SK-N-MC (cell line): ENCODE measurements around the gene CDH4.

Source experiments
- EZH2 ChIP-seq: fragments of 200-600 bp; sonication (generic); IDR thresholded peaks from one replicate; pipeline ENCODE4 v1.6.1; 2017; ENCODE audit warnings: antibody characterized with exemption
- POLR2AphosphoS5 ChIP-seq: IDR thresholded peaks from 2 replicates; pipeline ENCODE4 v1.6.1; 2012; ENCODE audit warnings: mild to moderate bottlenecking, low read depth, low read length, borderline replicate concordance

DNA sequence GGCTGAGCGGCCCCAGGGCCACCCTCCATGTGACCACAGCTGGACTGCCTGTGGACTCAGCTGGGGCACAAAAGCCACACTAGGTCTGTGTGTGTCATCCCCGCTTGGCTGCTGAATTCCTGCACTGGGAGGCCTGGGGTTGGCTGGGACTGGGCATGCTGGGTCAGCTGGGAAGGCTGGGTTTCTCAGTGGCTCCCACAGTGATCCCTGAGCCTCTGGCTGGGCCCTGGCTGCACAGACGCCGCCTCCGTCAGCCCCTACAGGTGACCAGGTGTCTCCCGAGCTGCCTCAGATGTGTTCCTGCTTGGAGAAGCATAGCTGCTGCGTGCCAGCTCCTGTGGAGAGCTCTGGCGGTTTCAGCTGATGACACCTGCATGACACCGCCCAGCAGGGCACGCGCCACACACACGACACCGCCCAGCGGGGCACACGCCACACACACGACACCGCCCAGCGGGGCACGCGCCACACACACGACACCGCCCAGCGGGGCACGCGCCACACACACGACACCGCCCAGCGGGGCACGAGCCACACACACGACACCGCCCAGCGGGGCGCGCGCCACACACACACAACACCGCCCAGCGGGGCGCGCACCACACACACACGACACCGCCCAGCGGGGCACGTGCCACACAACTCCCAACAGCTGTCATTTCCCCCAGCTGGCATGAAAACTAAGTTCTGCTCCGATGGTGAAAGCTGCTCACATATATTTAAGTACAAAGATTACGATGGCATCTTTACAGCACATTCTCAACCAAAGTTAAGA is 724.8 kb downstream of the CDH4 start:
- no peak for TF ChIP-seq EZH2
- TF ChIP-seq POLR2AphosphoS5, result no peak
